A549 (cell line): ENCODE data around the gene ACTA2. TPM values are rescaled to one million over a fixed set of nuclear protein-coding genes. Genes with fewer than 3 reads are reported as not detected.

Experiments
- ATAC-seq, 2 experiments: fragments of 200-7000 bp in 1 of 2; fragments of >200 bp in 1 of 2; cut with Nextera tagmentation in 1 of 2; cut with Tn5 transposase in 1 of 2; 3 replicates each; pipeline versions ENCODE4 v1.8.0 to v1.9.1; 2018 to 2020; ENCODE audit warnings: mild to moderate bottlenecking in 1 of 2, moderate library complexity in 1 of 2
- CTCF ChIA-PET: fragments of 300-600 bp; sonication (Branson Sonifier 250); formaldehyde crosslinking; extraction: SDS; loops from one replicate; lab custom pipeline; 2021; ENCODE audit warnings: antibody characterized with exemption, inconsistent platforms; lab: Yijun Ruan, JAX
- POLR2A ChIA-PET: fragments of 350-600 bp; formaldehyde crosslinking; extraction: SDS; loops from one replicate; lab custom pipeline; 2021; ENCODE audit warnings: antibody characterized with exemption, inconsistent platforms; lab: Yijun Ruan, JAX
- DNase-seq, 2 experiments: peaks; one replicate each; pipeline versions ENCODE4 v3.0.0 to v3.0.0-alpha.2; 2011 to 2016; ENCODE audit warnings: low read depth in 1 of 2, low spot score in 1 of 2
- FAIRE-seq: peaks from 2 replicates; lab custom pipeline; 2011; peaks lifted over from hg19 to GRCh38; lab: Jason Lieb, UNC
- H3K27ac ChIP-seq, 2 experiments: fragments of >200 bp; sonication (Bioruptor Twin); formaldehyde crosslinking; 3 replicates each; pipeline ENCODE4 v1.5.1; 2016 to 2017
- H3K4me1 ChIP-seq: fragments of >200 bp; sonication (Bioruptor Twin); formaldehyde crosslinking; 3 replicates; pipeline ENCODE4 v1.6.1; 2016
- H3K4me2 ChIP-seq: fragments of >200 bp; sonication (Bioruptor Twin); formaldehyde crosslinking; 3 replicates; pipeline ENCODE4 v1.6.1; 2016
- H3K4me3 ChIP-seq: fragments of >200 bp; sonication (Bioruptor Twin); formaldehyde crosslinking; 3 replicates; pipeline ENCODE4 v1.5.1; 2016
- H3K9me3 ChIP-seq: fragments of >200 bp; sonication (Bioruptor Twin); formaldehyde crosslinking; 3 replicates; pipeline ENCODE4 v1.6.1; 2016
- BHLHE40 ChIP-seq: IDR thresholded peaks from 2 replicates; pipeline ENCODE4 v1.6.1; 2012; ENCODE audit warnings: low read depth, low read length, inconsistent platforms
- CTCF ChIP-seq: fragments of >200 bp; sonication (Bioruptor Twin); formaldehyde crosslinking; IDR thresholded peaks from 3 replicates; pipeline ENCODE4 v1.5.1; 2016
- FOXS1 ChIP-seq: fragments of 250-450 bp; sonication (Bioruptor Pico); IDR thresholded peaks from 2 replicates; pipeline ENCODE4 v1.5.0; 2020; ENCODE audit warnings: mild to moderate bottlenecking, moderate library complexity
- HEYL ChIP-seq: fragments of 250-450 bp; sonication (Bioruptor Pico); IDR thresholded peaks from 2 replicates; pipeline ENCODE4 v1.8.0; 2021; ENCODE audit warnings: mild to moderate bottlenecking, moderate library complexity
- HMGXB4 ChIP-seq: fragments of 250-450 bp; sonication (Bioruptor Pico); IDR thresholded peaks from 2 replicates; pipeline ENCODE4 v1.5.0; 2021; ENCODE audit warnings: mild to moderate bottlenecking, moderate library complexity, borderline replicate concordance
- JUN ChIP-seq, 2 experiments: fragments of >200 bp; sonication (Bioruptor Twin); formaldehyde crosslinking; IDR thresholded peaks; 2 replicates in 1 of 2; 3 replicates in 1 of 2; pipeline ENCODE4 v1.6.1; 2016 to 2017
- KDM1A ChIP-seq: fragments of 200-600 bp; sonication (generic); IDR thresholded peaks from 2 replicates; pipeline ENCODE4 v1.6.1; 2016; ENCODE audit warnings: low read depth, mild to moderate bottlenecking
- MAZ ChIP-seq: fragments of 150-350 bp; IDR thresholded peaks from 2 replicates; pipeline ENCODE4 v1.6.1; 2014; ENCODE audit warnings: antibody characterized with exemption, low read depth, low read length, borderline replicate concordance
- MYC ChIP-seq: IDR thresholded peaks from 2 replicates; pipeline ENCODE4 v1.6.1; 2012; ENCODE audit warnings: mild to moderate bottlenecking, inconsistent platforms, low read length, improper control_type of control experiment, borderline replicate concordance
- NFE2L2 ChIP-seq: fragments of 150-350 bp; conservative IDR thresholded peaks from 2 replicates; pipeline ENCODE4 v1.6.1; 2014; ENCODE audit warnings: low read length
- NR3C1 ChIP-seq: fragments of >200 bp; sonication (Bioruptor Twin); formaldehyde crosslinking; IDR thresholded peaks from 3 replicates; pipeline ENCODE4 v1.6.1; 2017
- PBX3 ChIP-seq: IDR thresholded peaks from 2 replicates; pipeline ENCODE4 v1.6.1; 2012
- POLR2A ChIP-seq: IDR thresholded peaks from 2 replicates; pipeline ENCODE4 v1.6.1; 2012; ENCODE audit warnings: mild to moderate bottlenecking, low read length
- RARB ChIP-seq: fragments of 250-450 bp; sonication (Bioruptor Pico); IDR thresholded peaks from 2 replicates; pipeline ENCODE4 v1.8.0; 2021; ENCODE audit warnings: mild to moderate bottlenecking, moderate library complexity
- REST ChIP-seq: fragments of 200-600 bp; sonication (generic); IDR thresholded peaks from 2 replicates; pipeline ENCODE4 v1.6.1; 2016; ENCODE audit warnings: antibody characterized with exemption, mild to moderate bottlenecking, moderate library complexity
- SREBF2 ChIP-seq: fragments of 450-650 bp; IDR thresholded peaks from 2 replicates; pipeline ENCODE4 v1.6.1; 2014; ENCODE audit warnings: mild to moderate bottlenecking, moderate library complexity
- ZC3H11A ChIP-seq: fragments of 450-650 bp; IDR thresholded peaks from 2 replicates; pipeline ENCODE4 v1.6.1; 2014; ENCODE audit warnings: antibody characterized with exemption, mild to moderate bottlenecking
- ZFP36 ChIP-seq: fragments of 450-650 bp; IDR thresholded peaks from 2 replicates; pipeline ENCODE4 v1.6.1; 2014; ENCODE audit warnings: borderline replicate concordance; ENCODE audit not compliant: partially characterized antibody
- WGBS: methylation state at CpG from one replicate; pipeline ENCODE4 v1.1.6; 2017; ENCODE audit errors: missing lambda C conversion rate; 5-methylcytosine and 5-hydroxymethylcytosine counted together
- polyA plus RNA-seq, 4 experiments: library from polyadenylated mRNA; depleted of rRNA in 3 of 4; stranded (reverse); fragments of >200 nt; fragmentation: RNase III in 1 of 4; extraction: RNeasy Plus Mini Kit Qiagen cat#74134 plus additional on column Dnase treatment in 1 of 4; gene quantifications; 2 replicates in 3 of 4; 3 replicates in 1 of 4; pipeline ENCODE4 v1.2.3, GENCODE V29; 2011 to 2017

ACTA2 gene
- polyA plus RNA-seq, 2 of the 4 experiments (the other 2 are of a cell fraction): 15.0 to 25.9 TPM

GRCh38 chr10:88919041-88919440, 33.5 kb downstream of the ACTA2 start:
- FAIRE-seq (no peak), DNase-seq (no peak), ATAC-seq (no peak)
- Histone ChIP-seq H3K9me3 (no peaks in the 10 kb centered on the region), H3K4me3 (no peak overlapping the region), H3K4me2 (no peak overlapping the region), H3K27ac (no peak overlapping the region), H3K4me1 (peaks cover 6% of the 10 kb centered on the region; the same call in 1 of the 3 replicates)
- POLR2A ChIA-PET: no interaction called here
- CTCF ChIA-PET: interaction anchor here (0.7 to 4.0 kb wide), 4 partner anchors 13 to 109 kb away, joined by 3 to 12 read pairs (median 8); no protein-coding TSS in a partner anchor
- 90% methylated on average over 1 of the region's 1 CpG for WGBS
- no peak for TF ChIP-seq RARB (CRISPR knock-in tag)
- no peak for TF ChIP-seq NFE2L2
- TF ChIP-seq MAZ: no peak
- TF ChIP-seq FOXS1: no peak
- TF ChIP-seq BHLHE40: no peak
- TF ChIP-seq POLR2A: no peak
- TF ChIP-seq ZFP36: no peak
- TF ChIP-seq CTCF: no peak

- Histone ChIP-seq H3K4me1 (peaks cover 6% of the 10 kb centered on the region; the same call in 1 of the 3 replicates), H3K9me3 (no peaks in the 10 kb centered on the region), H3K27ac (no peak overlapping the region), H3K4me2 (no peak overlapping the region)
- ATAC-seq (no peak), FAIRE-seq (no peak)
- 92% methylated on average over 3 of the region's 3 CpGs for WGBS
- POLR2A ChIA-PET: no interaction called here
- TF ChIP-seq POLR2A (no peak), MYC (no peak), REST (no peak), PBX3 (no peak), NR3C1 (no peak), KDM1A (no peak), SREBF2 (no peak), HEYL (CRISPR knock-in tag) (no peak), JUN (IDR thresholded peaks at IDR 0.05) (no peak), ZC3H11A (no peak), HMGXB4 (CRISPR knock-in tag) (no peak)
- TF ChIP-seq, all 56 proteins: peak for 0
- H3K4me3 ChIP-seq: no peak overlapping the region
- CTCF ChIA-PET: interaction anchor here (0.7 to 4.0 kb wide), 3 partner anchors 14 to 110 kb away, joined by 3 to 12 read pairs (median 7); no protein-coding TSS in a partner anchor
- no peak for DNase-seq
Observed at GRCh38 chr10:88918191-88918905, 34.2 kb downstream of the ACTA2 start.
